GM12878 (cell line): ENCODE measurements around the gene IL15.
"Not testable (repeated sequence)": the region's sequence is repeated elsewhere in the genome, so short reads cannot be mapped to it uniquely, and the experiment has no call there.

ENCODE experiments used
- CBX5 ChIP-seq: sonication (generic); IDR thresholded peaks from 2 replicates; pipeline ENCODE4 v1.6.1; 2016; ENCODE audit warnings: low read depth, moderate library complexity, mild to moderate bottlenecking, inconsistent platforms
- CEBPB ChIP-seq, 2 experiments: fragments of 150-350 bp in 1 of 2; IDR thresholded peaks; 2 replicates each; pipeline ENCODE4 v1.6.1; 2012 to 2014; ENCODE audit warnings: low read depth in 2 of 2, low read length in 2 of 2, borderline replicate concordance in 1 of 2, inconsistent platforms in 1 of 2
- CREM ChIP-seq: IDR thresholded peaks from 2 replicates; pipeline ENCODE4 v1.6.1; 2014; ENCODE audit warnings: antibody characterized with exemption, low read depth
- CTCF ChIP-seq, 3 experiments: IDR thresholded peaks in 2 of 3; conservative IDR thresholded peaks in 1 of 3; 2 replicates each; pipeline ENCODE4 v1.5.1; 2011; ENCODE audit warnings: low read depth in 3 of 3, low read length in 3 of 3, mild to moderate bottlenecking in 3 of 3, control low read depth in 2 of 3, moderate library complexity in 2 of 3, inconsistent platforms in 1 of 3, mixed read lengths in 1 of 3; ENCODE audit not compliant: control insufficient read depth in 2 of 3, insufficient read depth in 1 of 3; ENCODE audit errors: extremely low read depth in 1 of 3
- NBN ChIP-seq: fragments of 450-650 bp; IDR thresholded peaks from 2 replicates; pipeline ENCODE4 v1.6.1; 2016
- NR2C2 ChIP-seq: IDR thresholded peaks from 2 replicates; pipeline ENCODE4 v1.6.1; 2011; ENCODE audit warnings: borderline replicate concordance, low read depth; ENCODE audit not compliant: control insufficient read depth, insufficient read length
- POLR2A ChIP-seq: IDR thresholded peaks from 2 replicates; pipeline ENCODE4 v1.6.1; 2011; ENCODE audit warnings: low read depth, mild to moderate bottlenecking, low read length
- POLR2AphosphoS5 ChIP-seq: IDR thresholded peaks from 2 replicates; pipeline ENCODE4 v1.6.1; 2011; ENCODE audit warnings: mild to moderate bottlenecking, low read length, inconsistent platforms
- RFX5 ChIP-seq: IDR thresholded peaks from 2 replicates; pipeline ENCODE4 v1.6.1; 2011; ENCODE audit warnings: low read depth, low read length, improper control_type of control experiment
- SP1 ChIP-seq: IDR thresholded peaks from one replicate; pipeline ENCODE4 v1.6.1; 2011; ENCODE audit warnings: low read depth, low read length
- SRF ChIP-seq, 2 experiments: IDR thresholded peaks; 2 replicates each; pipeline ENCODE4 v1.6.1; 2011; ENCODE audit warnings: low read depth in 2 of 2, low read length in 2 of 2, mild to moderate bottlenecking in 1 of 2, moderate library complexity in 1 of 2
- SUZ12 ChIP-seq: fragments of 200-600 bp; sonication (generic); IDR thresholded peaks from one replicate; pipeline ENCODE4 v1.6.1; 2018; ENCODE audit warnings: antibody characterized with exemption, mild to moderate bottlenecking; ENCODE audit not compliant: unreplicated experiment
- ZBTB11 ChIP-seq: fragments of 450-650 bp; formaldehyde crosslinking; IDR thresholded peaks from 2 replicates; pipeline ENCODE4 v1.5.0; 2022; ENCODE audit warnings: mild to moderate bottlenecking, missing genetic modification characterization

- TF ChIP-seq POLR2AphosphoS5; CTCF (IDR thresholded peaks at IDR 0.05 in 2 of 3, conservative IDR thresholded peaks at IDR 0.05 in 1 of 3; ENCODE audit: control insufficient read depth in 2 of 3, extremely low read depth in 1 of 3, insufficient read depth in 1 of 3, low read depth in 3 of 3, low read length in 3 of 3); NR2C2; NBN; SUZ12; CBX5; ZBTB11 (CRISPR knock-in tag); SP1; CEBPB (IDR thresholded peaks at IDR 0.05; ENCODE audit: borderline replicate concordance in 1 of 2, low read depth in 2 of 2, low read length in 2 of 2); CREM; POLR2A; SRF (IDR thresholded peaks at IDR 0.05; ENCODE audit: low read depth in 2 of 2, low read length in 2 of 2); RFX5: not testable (repeated sequence)
These were observed 31.7 kb upstream of the IL15 start for GRCh38 chr4:141604683-141605082.
